Body of pancreas (tissue), 4 donors: ENCODE measurements around the gene GALNT14.

ENCODE experiments used
- POLR2A ChIP-seq, 3 donors: fragments of 450-650 bp; IDR thresholded peaks; one replicate each; pipeline ENCODE4 v1.6.1; 2016; ENCODE audit warnings: antibody characterized with exemption in 3 of 3, mild to moderate bottlenecking in 2 of 3
- TF ChIP-seq, protein P1 (sequence below), 7 experiments: fragments of 450-650 bp in 4 of 7; fragments of 200-600 bp in 3 of 7; sonication (generic) in 3 of 7; IDR thresholded peaks; one replicate each; pipeline ENCODE4 v1.5.1; 2016 to 2019; ENCODE audit warnings: antibody characterized with exemption in 7 of 7

- TF ChIP-seq POLR2A (IDR thresholded peaks at IDR 0.05): no peak
- TF ChIP-seq, protein P1, sequence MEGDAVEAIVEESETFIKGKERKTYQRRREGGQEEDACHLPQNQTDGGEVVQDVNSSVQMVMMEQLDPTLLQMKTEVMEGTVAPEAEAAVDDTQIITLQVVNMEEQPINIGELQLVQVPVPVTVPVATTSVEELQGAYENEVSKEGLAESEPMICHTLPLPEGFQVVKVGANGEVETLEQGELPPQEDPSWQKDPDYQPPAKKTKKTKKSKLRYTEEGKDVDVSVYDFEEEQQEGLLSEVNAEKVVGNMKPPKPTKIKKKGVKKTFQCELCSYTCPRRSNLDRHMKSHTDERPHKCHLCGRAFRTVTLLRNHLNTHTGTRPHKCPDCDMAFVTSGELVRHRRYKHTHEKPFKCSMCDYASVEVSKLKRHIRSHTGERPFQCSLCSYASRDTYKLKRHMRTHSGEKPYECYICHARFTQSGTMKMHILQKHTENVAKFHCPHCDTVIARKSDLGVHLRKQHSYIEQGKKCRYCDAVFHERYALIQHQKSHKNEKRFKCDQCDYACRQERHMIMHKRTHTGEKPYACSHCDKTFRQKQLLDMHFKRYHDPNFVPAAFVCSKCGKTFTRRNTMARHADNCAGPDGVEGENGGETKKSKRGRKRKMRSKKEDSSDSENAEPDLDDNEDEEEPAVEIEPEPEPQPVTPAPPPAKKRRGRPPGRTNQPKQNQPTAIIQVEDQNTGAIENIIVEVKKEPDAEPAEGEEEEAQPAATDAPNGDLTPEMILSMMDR (IDR thresholded peaks at IDR 0.05): no peak
Measured at GRCh38 chr2:31086590-31086989, 51.6 kb downstream of the GALNT14 start.
